ENCODE data around the gene SLC22A1. TPM values are rescaled to one million over a fixed set of nuclear protein-coding genes. Genes with fewer than 3 reads are reported as not detected.

The SLC22A1 gene
- total and polyA plus RNA-seq, 2 of the 8 experiments (the other 6 are each of a cell fraction or from before 2014, with no cell fraction given): 0.12 to 0.45 TPM

DNA sequence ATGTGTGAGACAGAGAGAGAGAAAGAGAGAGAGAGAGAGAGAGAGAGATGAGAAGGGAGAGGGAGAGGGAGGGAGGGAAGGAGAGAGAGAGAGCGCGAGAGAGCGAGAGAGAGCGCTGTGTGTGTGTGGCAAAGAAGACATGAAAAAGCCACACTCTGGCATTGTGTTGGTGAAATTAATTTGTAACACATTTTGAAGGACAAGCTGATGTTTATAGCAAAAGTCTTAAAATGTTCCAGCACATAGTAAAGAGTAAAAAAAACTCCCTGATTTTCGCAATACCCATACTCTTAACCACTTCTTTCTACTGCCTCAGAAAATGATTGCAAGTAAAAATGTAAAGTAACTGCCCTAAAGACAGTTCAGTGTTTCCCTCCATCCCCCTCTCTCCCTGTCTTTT is 56.7 kb downstream of the SLC22A1 start:
- Histone ChIP-seq H4K91ac (replicated peaks; ENCODE audit: insufficient read length, low read length) (no peak overlapping the region), H3K4me2 (ENCODE audit: insufficient read depth in 1 of 2, low read depth in 2 of 2, low read length in 2 of 2) (no peak overlapping the region)
- 73 to 81% methylated on average over 2 to 5 of the region's 5 CpGs for WGBS, 2 experiments (ENCODE audit: extremely low coverage in 1 of 2, insufficient coverage in 1 of 2, insufficient read length in 1 of 2, insufficient replicate concordance in 2 of 2, low coverage in 1 of 2, low lambda C conversion rate in 2 of 2, missing lambda C conversion rate in 1 of 2)

More for the DNA sequence above, 56.7 kb downstream of the SLC22A1 start:
- ChIA-PET POLR2A (ENCODE audit: partially characterized antibody) (no interaction called here), CTCF (ENCODE audit: partially characterized antibody) (interaction anchor here (1.0 kb wide), 1 partner anchor 23 kb away, joined by 3 read pairs; no protein-coding TSS in a partner anchor)
- no peak for TF ChIP-seq RAD21 (IDR thresholded peaks at IDR 0.05 in 1 of 2, conservative IDR thresholded peaks at IDR 0.05 in 1 of 2; ENCODE audit: low read depth in 2 of 2, low read length in 2 of 2)
- no peak for TF ChIP-seq GABPA (IDR thresholded peaks at IDR 0.05; ENCODE audit: borderline replicate concordance, insufficient read depth, low read length)
- TF ChIP-seq TAF7 (optimal IDR thresholded peaks at IDR 0.05; ENCODE audit: borderline replicate concordance, low read depth, low read length): no peak
- no peak for TF ChIP-seq YY1 (IDR thresholded peaks at IDR 0.05; ENCODE audit: low read depth, low read length)
- TF ChIP-seq ZNF274 (IDR thresholded peaks at IDR 0.05; ENCODE audit: borderline replicate concordance, extremely low read depth, low read length): no peak
- TF ChIP-seq BACH1 (IDR thresholded peaks at IDR 0.05; ENCODE audit: low read length): no peak
- TF ChIP-seq SUZ12 (IDR thresholded peaks at IDR 0.05; ENCODE audit: low read length): no peak
- H3K23me2 ChIP-seq (ENCODE audit: low read depth, low read length): no peaks in the 10 kb centered on the region
- H3K23ac ChIP-seq (ENCODE audit: insufficient read length): no peak overlapping the region
- no peak overlapping the region for H3K4ac ChIP-seq (replicated peaks; ENCODE audit: insufficient read length, low read depth, low read length)
- H2BK12ac ChIP-seq (ENCODE audit: low read depth, low read length): peak overlapping the region; percentile 3; the same call in 1 of the 2 replicates
- FAIRE-seq: no peak
- H3K4me3 ChIP-seq (ENCODE audit: extremely low read depth in 1 of 4, insufficient read depth in 2 of 4, low read depth in 3 of 4, low read length in 4 of 4): no peak overlapping the region
- no peaks in the 10 kb centered on the region for H3K9me3 ChIP-seq (ENCODE audit: insufficient read depth in 2 of 2, low read depth in 1 of 2, low read length in 1 of 2)
- H2BK20ac ChIP-seq (ENCODE audit: low read length): no peak overlapping the region
- no peaks in the 10 kb centered on the region for H3K27me3 ChIP-seq (replicated peaks in 1 of 4; ENCODE audit: control insufficient read depth in 3 of 4, extremely low read depth in 1 of 4, insufficient read depth in 3 of 4, low read length in 3 of 4)
- H2AK5ac ChIP-seq (ENCODE audit: low read depth, low read length): no peak overlapping the region
- no peaks in the 10 kb centered on the region for H3K36me3 ChIP-seq (ENCODE audit: control insufficient read depth in 2 of 4, insufficient read depth in 4 of 4, low read length in 3 of 4)
- H3K79me2 ChIP-seq (ENCODE audit: control insufficient read depth in 1 of 2, insufficient read depth in 2 of 2, low read length in 2 of 2): no peaks in the 10 kb centered on the region
- no peak overlapping the region for H3K14ac ChIP-seq (ENCODE audit: insufficient read length)
- H4K20me1 ChIP-seq (replicated peaks in 1 of 2; ENCODE audit: control insufficient read depth in 1 of 2, insufficient read depth in 2 of 2, low read length in 2 of 2): no peaks in the 10 kb centered on the region
- H3K27ac ChIP-seq (ENCODE audit: low read depth, low read length): no peak overlapping the region
- no peak overlapping the region for H3K18ac ChIP-seq (ENCODE audit: extremely low read depth, low read length)
- H3K4me1 ChIP-seq (replicated peaks in 1 of 4; ENCODE audit: control insufficient read depth in 3 of 4, insufficient read depth in 4 of 4, low read length in 3 of 4): peaks cover 0 to 14% (median 7%) of the 10 kb centered on the region in 4 experiments; a peak in 3 of 7 replicates
- H2AFZ ChIP-seq (ENCODE audit: low read length): peak overlapping the region; percentile 78; the same call in 1 of the 2 replicates
- no peak overlapping the region for H2BK5ac ChIP-seq (ENCODE audit: low read depth, low read length)
- H4K5ac ChIP-seq (ENCODE audit: insufficient read length, low read depth, low read length): no peak overlapping the region
- no peak overlapping the region for H4K8ac ChIP-seq (ENCODE audit: extremely low read depth, insufficient read depth, low read length)
- no peaks in the 10 kb centered on the region for H3K79me1 ChIP-seq (ENCODE audit: low read depth, low read length)
- H2BK15ac ChIP-seq (ENCODE audit: low read length): no peak overlapping the region
- H3K9ac ChIP-seq (replicated peaks in 1 of 4; ENCODE audit: extremely low read depth in 1 of 4, low read depth in 3 of 4, low read length in 3 of 4): no peak overlapping the region
- no peak for DNase-seq (ENCODE audit: low read depth in 1 of 2, low spot score in 2 of 2)
- no peak overlapping the region for H3K56ac ChIP-seq (replicated peaks; ENCODE audit: insufficient read length, low read depth, low read length)
- H2BK120ac ChIP-seq (replicated peaks; ENCODE audit: low read depth, low read length): no peak overlapping the region
